Activated T-helper 17 cell treated with anti-CD3 and anti-CD28 coated beads, Interleukin-2, amount 50 U/mL, for 72 hours (primary cell): ENCODE data around the gene LYSMD3. TPM values are rescaled to one million over a fixed set of nuclear protein-coding genes. Genes with fewer than 3 reads are reported as not detected.

Experiments
- ATAC-seq: fragments of 150-1000 bp; cut with Tn5 transposase; replicated peaks from 2 replicates; pipeline ENCODE4 v1.10.0; 2021; ENCODE audit warnings: mild to moderate bottlenecking, moderate library complexity
- H3K27ac Mint-ChIP-seq: one replicate; pipeline ENCODE4 v1.8.0; 2022; ENCODE audit warnings: mixed read lengths
- H3K27me3 Mint-ChIP-seq: one replicate; pipeline ENCODE4 v1.8.0; 2022; ENCODE audit warnings: mixed read lengths
- H3K36me3 Mint-ChIP-seq: one replicate; pipeline ENCODE4 v1.8.0; 2022; ENCODE audit warnings: low read depth, mild to moderate bottlenecking, mixed read lengths
- H3K4me1 Mint-ChIP-seq: one replicate; pipeline ENCODE4 v1.8.0; 2022; ENCODE audit warnings: mixed read lengths
- H3K4me3 Mint-ChIP-seq: one replicate; pipeline ENCODE4 v1.8.0; 2022; ENCODE audit warnings: mild to moderate bottlenecking, mixed read lengths
- H3K9me3 Mint-ChIP-seq: one replicate; pipeline ENCODE4 v1.8.0; 2022; ENCODE audit warnings: mixed read lengths
- total RNA-seq, 2 donors: library from RNA; stranded (reverse); gene quantifications; one replicate each; pipeline ENCODE4 v1.2.3, GENCODE V29; 2022

Gene LYSMD3
- total RNA-seq, 2 donors from 2014 or later = 17.0 to 23.5 TPM

DNA sequence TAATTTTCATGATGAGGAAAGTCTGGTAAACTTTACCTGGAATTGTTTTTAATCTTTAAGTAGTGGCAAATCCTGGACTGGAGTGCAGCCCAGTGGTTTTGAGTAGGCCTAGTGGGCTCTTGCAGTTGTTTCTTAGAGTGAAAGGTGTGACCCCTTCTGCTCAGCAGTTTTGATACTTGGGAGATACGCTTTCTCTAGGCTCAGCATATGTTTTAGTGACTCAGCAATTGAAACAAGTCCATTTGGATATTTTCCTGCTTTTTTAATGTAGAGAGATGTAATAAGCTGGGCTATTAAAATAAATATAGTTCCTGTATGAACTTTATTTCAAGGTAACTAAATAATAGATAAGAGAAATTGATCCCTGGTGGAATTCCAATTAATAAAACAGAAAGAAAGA, 48.7 kb downstream of the LYSMD3 start:
- no peak for ATAC-seq
- Mint-ChIP-seq H3K36me3 (no peaks in the 10 kb centered on the region), H3K27ac (no peak overlapping the region), H3K4me1 (peaks cover 4% of the 10 kb centered on the region), H3K9me3 (no peaks in the 10 kb centered on the region), H3K4me3 (no peak overlapping the region), H3K27me3 (no peaks in the 10 kb centered on the region)

DNA sequence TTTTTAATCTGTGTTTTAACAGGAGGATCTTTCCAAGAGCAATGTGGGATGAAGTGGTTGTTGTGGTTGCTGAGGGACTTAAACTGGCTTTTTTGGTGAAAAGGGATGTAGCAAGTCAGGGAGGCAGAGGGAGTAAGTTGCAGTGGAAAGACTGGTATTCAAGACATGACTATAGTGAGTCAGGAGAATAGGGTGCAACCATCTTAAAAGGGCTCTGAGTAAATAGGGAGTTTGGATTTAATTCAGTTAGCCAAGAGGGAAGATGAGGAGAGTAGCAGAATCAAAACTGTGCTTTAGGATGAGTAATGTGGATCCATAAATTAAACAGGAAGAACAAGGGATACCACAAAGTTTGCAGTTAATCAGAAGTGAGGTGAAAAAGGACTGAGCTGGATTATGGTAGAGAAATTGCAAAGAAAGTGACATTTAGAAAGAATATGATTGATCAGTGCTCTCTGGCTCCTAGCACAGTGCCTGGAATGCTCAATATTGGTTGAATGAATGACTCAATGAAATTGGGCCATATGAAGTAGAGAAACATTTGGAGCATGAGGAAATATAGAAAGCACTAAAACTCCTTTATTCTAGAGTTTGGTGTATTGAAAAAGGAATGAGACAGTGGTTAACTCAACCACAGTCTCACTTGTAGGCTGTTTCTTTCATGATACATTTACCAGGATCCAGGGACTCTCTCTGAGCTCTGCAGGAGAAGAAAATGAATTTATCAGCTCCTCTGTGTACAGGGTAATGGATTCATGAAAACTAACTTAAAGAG, 49.6 kb downstream of the LYSMD3 start:
- Mint-ChIP-seq H3K4me3 (no peak overlapping the region), H3K36me3 (peaks cover 2% of the 10 kb centered on the region), H3K4me1 (peaks cover 4% of the 10 kb centered on the region), H3K27ac (no peak overlapping the region), H3K27me3 (no peaks in the 10 kb centered on the region), H3K9me3 (no peaks in the 10 kb centered on the region)
- ATAC-seq = no peak

DNA sequence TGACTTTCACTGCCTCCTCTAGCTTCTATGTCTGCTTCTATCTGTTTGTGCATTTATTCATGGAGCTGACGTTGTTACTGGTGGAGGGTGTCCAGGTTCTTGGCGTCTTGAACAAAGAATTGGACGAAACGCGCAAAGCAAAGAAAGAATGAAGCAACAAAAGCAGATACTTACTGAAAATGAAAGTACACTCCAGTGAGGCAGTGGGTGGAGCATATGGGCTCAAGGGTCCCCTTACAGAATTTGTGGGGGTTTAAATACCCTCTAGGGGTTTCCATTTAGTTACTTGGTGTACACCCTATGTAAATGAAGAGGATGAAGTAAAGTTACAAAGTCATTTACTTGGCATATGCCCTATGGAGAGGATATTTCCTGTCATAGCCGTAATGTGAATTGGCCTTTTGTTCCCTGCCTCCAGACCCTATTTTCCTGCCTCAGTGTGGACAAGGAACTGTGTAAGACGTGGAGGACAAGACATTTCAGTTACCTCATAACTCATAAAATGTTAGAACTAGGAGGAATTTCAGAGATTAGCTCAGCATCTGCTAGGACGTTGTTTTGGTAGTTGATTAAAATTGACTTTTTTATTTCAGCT, 51.7 kb downstream of the LYSMD3 start:
- Mint-ChIP-seq H3K36me3 (peaks cover 11% of the 10 kb centered on the region), H3K9me3 (no peaks in the 10 kb centered on the region)
- ATAC-seq = no peak

DNA sequence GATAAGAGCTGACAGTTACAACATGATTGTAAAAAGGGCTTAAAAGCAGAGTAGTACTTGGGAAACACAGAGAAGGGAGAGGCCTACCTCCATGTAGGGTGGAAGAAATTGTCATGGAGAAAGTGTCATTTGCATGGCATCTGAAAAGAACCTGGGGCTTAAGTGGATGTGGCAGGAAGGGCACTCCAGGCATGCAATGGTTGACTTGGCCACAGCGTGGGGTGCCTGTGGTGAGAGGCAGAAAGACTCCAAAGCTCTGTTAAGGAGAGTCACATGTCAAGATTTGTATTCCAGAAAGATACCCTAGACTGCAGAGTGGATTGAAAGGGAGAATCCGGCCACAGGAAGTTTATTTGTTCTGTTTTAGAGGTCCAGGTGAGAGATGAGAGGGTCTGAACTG, 52.3 kb downstream of the LYSMD3 start:
- Mint-ChIP-seq H3K27me3 (no peaks in the 10 kb centered on the region), H3K4me1 (peaks cover 9% of the 10 kb centered on the region), H3K9me3 (no peaks in the 10 kb centered on the region), H3K4me3 (no peak overlapping the region), H3K27ac (no peak overlapping the region), H3K36me3 (peaks cover 11% of the 10 kb centered on the region)
- ATAC-seq = no peak

More for the DNA sequence above, 51.7 kb downstream of the LYSMD3 start:
- Mint-ChIP-seq H3K4me1 (peaks cover 9% of the 10 kb centered on the region), H3K27ac (no peak overlapping the region), H3K27me3 (no peaks in the 10 kb centered on the region), H3K4me3 (no peak overlapping the region)

DNA sequence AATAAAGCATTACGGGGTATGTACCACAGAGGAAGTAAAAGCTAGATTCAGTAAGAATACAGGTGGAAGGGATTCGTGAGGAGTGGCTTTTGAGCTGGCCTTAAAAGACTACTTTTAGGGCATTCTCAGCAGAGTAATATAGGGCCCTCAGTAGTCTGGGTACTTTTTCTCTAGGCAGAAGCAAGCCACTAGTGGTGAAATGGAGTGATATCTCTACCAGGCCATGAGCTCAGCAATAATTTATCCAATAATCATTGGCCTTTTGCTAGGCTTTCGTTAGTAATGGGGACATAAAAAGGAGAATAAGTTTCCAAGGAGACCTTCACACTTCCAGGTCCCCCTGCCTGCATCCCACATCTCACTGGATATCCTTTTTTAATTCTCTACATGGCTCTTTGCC, 53.0 kb downstream of the LYSMD3 start:
- no peak for ATAC-seq
- H3K27me3 Mint-ChIP-seq = no peaks in the 10 kb centered on the region
- H3K4me1 Mint-ChIP-seq = peaks cover 9% of the 10 kb centered on the region
- peaks cover 11% of the 10 kb centered on the region for H3K36me3 Mint-ChIP-seq
- H3K4me3 Mint-ChIP-seq = no peak overlapping the region
- no peaks in the 10 kb centered on the region for H3K9me3 Mint-ChIP-seq
- H3K27ac Mint-ChIP-seq = no peak overlapping the region

DNA sequence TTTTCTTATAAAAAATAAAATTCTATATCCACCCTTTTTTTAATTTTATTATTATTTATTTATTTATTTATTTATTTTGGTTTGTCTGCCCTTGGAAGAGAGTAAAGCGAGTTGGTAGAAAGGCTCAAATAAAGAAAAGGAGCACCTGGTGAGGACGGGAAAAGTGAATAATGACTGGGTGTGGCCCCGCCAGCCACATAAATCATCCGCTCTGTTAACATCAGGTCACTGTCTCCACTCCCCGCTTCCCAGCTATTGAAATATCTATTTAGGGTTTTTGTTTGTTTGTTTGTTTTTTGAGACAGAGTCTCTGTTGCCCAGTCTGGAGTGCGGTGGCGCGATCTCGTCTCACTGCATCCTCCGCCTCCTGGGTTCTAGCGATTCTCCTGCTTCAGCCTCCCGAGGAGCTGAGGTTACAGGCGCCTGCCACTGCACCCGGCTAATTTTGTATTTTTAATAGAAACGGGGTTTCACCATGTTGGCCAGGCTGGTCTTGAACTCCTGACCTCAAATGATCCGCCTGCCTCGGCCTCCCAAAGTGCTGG, 53.9 kb downstream of the LYSMD3 start:
- H3K4me1 Mint-ChIP-seq = peaks cover 9% of the 10 kb centered on the region
- peaks cover 11% of the 10 kb centered on the region for H3K36me3 Mint-ChIP-seq
- H3K27ac Mint-ChIP-seq = no peak overlapping the region
- no peaks in the 10 kb centered on the region for H3K9me3 Mint-ChIP-seq
- no peak for ATAC-seq
- H3K4me3 Mint-ChIP-seq = peak overlapping the region; percentile 98
- H3K27me3 Mint-ChIP-seq = no peaks in the 10 kb centered on the region

GRCh38 chr5:90474235-90475107, 54.9 kb downstream of the LYSMD3 start, which contains the start of the genes MBLAC2 and POLR3G:
TSS of gene MBLAC2 (minus strand) at chr5:90474771. CDS start at chr5:90474292, 479 bp downstream.
TSS of gene POLR3G (plus strand) at chr5:90474864. CDS start at chr5:90485568, 10,704 bp downstream.
- peaks cover 11% of the 10 kb centered on the region for H3K36me3 Mint-ChIP-seq
- H3K9me3 Mint-ChIP-seq = no peaks in the 10 kb centered on the region
- H3K27ac Mint-ChIP-seq = peak within 1 kb of the TSS; percentile 86
- peak within 1 kb of the TSS; percentile 98 for H3K4me3 Mint-ChIP-seq
- H3K27me3 Mint-ChIP-seq = no peaks in the 10 kb centered on the region
- H3K4me1 Mint-ChIP-seq = peaks cover 9% of the 10 kb centered on the region
- ATAC-seq = peak; percentile 92

GRCh38 chr5:90473396-90474234, 55.8 kb downstream of the LYSMD3 start:
- Mint-ChIP-seq H3K4me1 (peaks cover 9% of the 10 kb centered on the region), H3K36me3 (peaks cover 20% of the 10 kb centered on the region), H3K4me3 (peak overlapping the region; percentile 98), H3K27ac (peak overlapping the region; percentile 86), H3K27me3 (no peaks in the 10 kb centered on the region), H3K9me3 (no peaks in the 10 kb centered on the region)
- peak; percentile 7 for ATAC-seq

DNA sequence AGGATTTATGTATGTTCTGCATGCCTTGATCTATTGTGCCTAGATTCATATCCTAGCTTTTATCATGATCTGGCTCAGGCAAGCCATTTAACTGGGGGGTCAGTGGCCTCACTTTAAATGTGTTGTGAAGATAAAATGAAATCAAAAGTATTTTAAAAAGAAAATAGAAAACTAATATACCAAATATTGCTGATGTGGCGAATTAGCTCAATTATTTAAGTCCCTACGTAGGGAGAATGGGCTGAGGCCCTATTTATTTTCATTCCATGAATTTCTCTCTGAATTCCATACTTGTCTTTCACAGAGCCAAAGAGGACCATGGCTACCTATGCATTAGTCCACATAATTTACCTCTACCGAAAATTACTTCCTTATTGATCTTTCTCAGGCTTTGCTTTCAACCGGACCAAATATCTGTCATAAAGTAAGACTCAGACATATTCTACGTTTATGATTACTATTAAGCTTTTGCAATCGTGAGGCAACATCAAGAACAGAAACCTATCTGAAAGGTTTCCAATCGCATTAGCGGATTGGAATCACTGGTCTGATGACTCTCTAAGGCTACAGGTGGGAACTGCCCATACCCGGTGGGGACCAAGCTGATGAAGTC, 56.5 kb downstream of the LYSMD3 start:
- Mint-ChIP-seq H3K27ac (peak overlapping the region; percentile 86), H3K9me3 (peaks cover 6% of the 10 kb centered on the region), H3K36me3 (peaks cover 23% of the 10 kb centered on the region), H3K27me3 (no peaks in the 10 kb centered on the region), H3K4me1 (peaks cover 9% of the 10 kb centered on the region), H3K4me3 (peak overlapping the region; percentile 98)
- ATAC-seq = no peak

Other genes starting within 250 kb of the LYSMD3 start
- 10 to 100 TPM; 31.3 to 32.5 TPM for gene CETN3, start 119.8 kb downstream of the LYSMD3 start, total RNA-seq
- 1 to 10 TPM; 2.4 to 3.5 TPM for gene MBLAC2, start 54.8 kb downstream of the LYSMD3 start, total RNA-seq
- 10 to 100 TPM in 1 of 2 donors, 1 to 10 TPM in 1; 5.3 to 22.9 TPM for gene POLR3G, start 54.7 kb downstream of the LYSMD3 start, total RNA-seq
- under 1 TPM; 0.45 to 0.74 TPM for gene ADGRV1, start 29.2 kb upstream of the LYSMD3 start, total RNA-seq